H1 (cell line): Measurements from ENCODE around the gene MACIR. TPM values are rescaled to one million over a fixed set of nuclear protein-coding genes. Genes with fewer than 3 reads are reported as not detected.

ENCODE experiments used
- GTF2F1 ChIP-seq: IDR thresholded peaks from 2 replicates; pipeline ENCODE4 v1.6.1; 2012; ENCODE audit warnings: low read depth, low read length, improper control_type of control experiment, borderline replicate concordance
- RNF2 ChIP-seq: fragments of 200-900, 300-1000 bp; sonication (generic); IDR thresholded peaks from 2 replicates; pipeline ENCODE4 v1.7.1; 2016; ENCODE audit warnings: borderline replicate concordance, low read depth, mild to moderate bottlenecking, antibody characterized with exemption, low read length; ENCODE audit not compliant: poor library complexity, severe bottlenecking; ENCODE audit errors: missing control alignments
- SP1 ChIP-seq: IDR thresholded peaks from 2 replicates; pipeline ENCODE4 v1.6.1; 2011; ENCODE audit warnings: low read depth, low read length
- SRF ChIP-seq: IDR thresholded peaks from 2 replicates; pipeline ENCODE4 v1.6.1; 2011; ENCODE audit warnings: mild to moderate bottlenecking, low read depth, low read length, moderate library complexity
- TBP ChIP-seq: IDR thresholded peaks from 2 replicates; pipeline ENCODE4 v1.6.1; 2011; ENCODE audit warnings: low read depth, low read length, improper control_type of control experiment
- polyA plus RNA-seq, 7 experiments: library from polyadenylated mRNA; depleted of rRNA in 3 of 7; stranded (reverse) in 5 of 7; unstranded in 2 of 7; fragments of >200 nt in 5 of 7; fragments of 200-250 nt in 2 of 7; gene quantifications; 1 replicate in 5 of 7; 2 replicates in 1 of 7; 4 replicates in 1 of 7; pipeline versions ENCODE4 v1.2.1 to v1.2.3, GENCODE V29; 2011 to 2013; ENCODE audit warnings: missing spikeins in 2 of 7, mixed read lengths in 2 of 7
- total RNA-seq: library from RNA; stranded (reverse); fragmentation: NEBNext Ultra II Directional; extraction: Animal tissue kit (Norgen Biotek cat#: 25700); gene quantifications from 2 replicates; pipeline ENCODE4 v1.2.1, GENCODE V29; 2021

MACIR gene
- total and polyA plus RNA-seq, 2 of the 8 experiments (the other 6 are each of a cell fraction or from before 2014, with no cell fraction given), result 8.0 to 19.2 TPM

GRCh38 chr5:103308774-103309173 is 50.2 kb downstream of the MACIR start (continued):
- TF ChIP-seq TBP, result no peak
- TF ChIP-seq RNF2, result no peak
- TF ChIP-seq SRF, result no peak
- no peak for TF ChIP-seq GTF2F1
- TF ChIP-seq SP1, result no peak
